HG03097 (cell line): ENCODE measurements around the gene PSRC1.
A peak's percentile ranks its signal among the peaks of the same experiment; 100 is the strongest.
"Not testable (repeated sequence)": the region's sequence is repeated elsewhere in the genome, so short reads cannot be mapped to it uniquely, and the experiment has no call there.

ENCODE experiments used
- ATAC-seq: cut with Tn5 transposase; IDR thresholded peaks from one replicate; pipeline ENCODE4 v1.9.1; 2021; ENCODE audit not compliant: unreplicated experiment, low FRiP score

The PSRC1 gene

DNA sequence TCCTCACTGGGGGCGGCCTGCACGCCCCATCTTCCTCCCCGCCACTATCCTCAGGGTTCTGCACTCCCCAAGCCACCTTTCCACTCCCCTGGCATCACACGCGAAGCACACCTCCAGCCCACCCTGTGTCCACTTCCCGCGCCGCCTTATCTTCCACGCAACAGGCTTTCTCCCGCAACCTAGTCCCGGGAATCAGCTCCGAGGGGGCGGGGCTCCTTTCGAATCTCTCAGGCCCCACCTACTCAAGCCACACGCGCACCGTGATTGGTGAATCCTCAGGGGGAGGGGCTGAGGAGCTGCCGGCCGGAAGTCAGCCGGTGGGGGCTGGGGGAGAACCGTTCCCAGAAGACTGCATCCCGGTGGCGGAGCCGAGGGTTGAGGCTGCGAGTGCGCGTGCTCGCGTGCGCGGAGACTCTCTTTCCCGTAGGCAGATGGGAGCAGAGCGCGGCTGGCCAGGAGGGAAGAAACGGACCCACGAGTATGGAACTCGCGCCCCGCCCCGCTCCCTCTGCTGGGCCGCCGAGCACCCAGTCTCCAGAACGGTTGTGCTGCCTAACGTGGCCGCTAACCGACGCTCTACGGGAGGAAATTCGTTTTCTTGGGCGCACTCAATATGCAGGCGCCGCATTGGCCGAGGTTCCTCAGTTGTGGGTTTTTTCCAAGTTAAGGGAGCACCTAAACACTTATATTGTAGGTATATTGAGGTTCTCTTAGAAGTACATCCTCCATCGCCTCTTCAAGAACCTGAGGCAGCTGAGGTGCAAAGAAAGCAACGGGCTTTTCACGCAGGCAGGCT lies at the start of gene PSRC1:
PSRC1 (minus strand) TSS at position 194 of the 796 bp plus-strand sequence.
- ATAC-seq: peak; percentile 89

DNA sequence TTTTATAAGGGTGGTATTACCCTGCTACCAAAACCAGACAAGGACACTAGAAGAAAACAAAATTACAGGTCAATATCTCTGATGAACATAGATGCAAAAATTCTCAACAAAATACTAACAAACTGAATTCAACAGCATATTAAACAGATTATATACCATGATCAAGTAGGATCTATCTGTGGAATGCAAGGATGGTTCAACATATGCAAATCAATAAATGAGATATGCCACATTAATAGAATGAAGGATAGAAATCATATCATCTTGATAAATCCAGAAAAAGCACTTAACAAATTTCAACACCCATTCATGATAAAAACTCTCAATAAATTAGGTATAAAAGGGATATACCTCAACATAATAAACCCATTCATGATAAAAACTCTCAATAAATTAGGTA lies 48.2 kb upstream of the PSRC1 start:
- ATAC-seq: no peak

DNA sequence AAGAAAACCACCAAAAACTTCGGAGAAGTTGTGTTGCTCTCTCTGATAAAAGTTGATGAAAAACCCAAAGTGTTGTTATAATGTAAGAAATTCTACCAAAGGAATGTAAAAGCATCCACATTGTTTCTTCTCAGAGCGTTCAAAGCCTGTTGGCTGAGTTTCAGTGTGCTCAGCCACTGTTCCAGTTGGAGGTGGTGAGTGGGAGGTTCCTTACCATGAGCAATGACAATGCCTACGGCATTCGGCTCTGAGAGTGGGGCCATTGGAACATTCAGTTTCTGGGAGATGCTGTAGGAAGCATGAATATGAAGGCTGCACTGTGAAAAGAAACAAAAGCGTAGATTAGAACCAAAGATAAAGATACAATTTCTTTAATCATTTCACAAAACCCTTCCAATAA lies 44.3 kb upstream of the PSRC1 start:
- no peak for ATAC-seq

DNA sequence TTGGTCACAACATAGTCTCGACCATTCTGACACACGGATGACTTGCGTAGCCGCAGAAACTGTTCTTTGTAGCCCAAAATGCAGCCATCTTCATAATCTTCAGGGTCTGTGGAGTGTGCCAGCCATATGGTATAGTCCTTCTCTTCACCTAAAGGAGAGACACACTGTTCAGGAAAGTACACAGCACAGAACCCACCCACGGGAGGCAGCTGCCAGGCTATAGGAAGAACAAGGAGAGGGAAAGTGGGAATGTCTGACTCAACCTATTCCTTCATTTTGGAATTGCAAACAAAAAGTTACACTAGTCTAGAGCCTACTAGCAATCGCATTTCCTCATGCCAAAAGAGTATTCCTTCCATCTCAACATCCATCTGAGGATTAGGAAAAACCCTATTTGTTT lies 40.0 kb upstream of the PSRC1 start:
- no peak for ATAC-seq

DNA sequence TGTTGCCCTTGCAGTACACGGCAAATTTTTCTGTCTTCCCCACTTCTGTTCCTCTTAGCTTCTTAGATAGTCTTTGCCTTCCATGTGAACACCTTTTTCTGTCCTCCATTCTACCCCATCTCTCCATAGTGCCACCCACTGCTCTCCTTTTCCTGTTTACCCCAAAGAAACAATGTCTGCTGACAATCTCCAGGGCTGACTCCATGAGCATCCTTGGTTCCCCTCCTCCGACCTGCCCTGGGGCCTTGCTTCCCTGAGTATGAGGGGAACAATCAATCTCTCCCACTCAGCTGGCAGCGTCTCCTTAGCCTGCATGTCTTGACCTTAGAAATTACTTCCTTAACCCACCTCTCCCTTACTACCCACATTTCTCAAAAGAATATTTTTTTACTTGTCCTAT lies 36.2 kb upstream of the PSRC1 start:
- ATAC-seq: no peak

- no peak for ATAC-seq
These were observed 33.6 kb upstream of the PSRC1 start for GRCh38 chr1:109316506-109316905.

DNA sequence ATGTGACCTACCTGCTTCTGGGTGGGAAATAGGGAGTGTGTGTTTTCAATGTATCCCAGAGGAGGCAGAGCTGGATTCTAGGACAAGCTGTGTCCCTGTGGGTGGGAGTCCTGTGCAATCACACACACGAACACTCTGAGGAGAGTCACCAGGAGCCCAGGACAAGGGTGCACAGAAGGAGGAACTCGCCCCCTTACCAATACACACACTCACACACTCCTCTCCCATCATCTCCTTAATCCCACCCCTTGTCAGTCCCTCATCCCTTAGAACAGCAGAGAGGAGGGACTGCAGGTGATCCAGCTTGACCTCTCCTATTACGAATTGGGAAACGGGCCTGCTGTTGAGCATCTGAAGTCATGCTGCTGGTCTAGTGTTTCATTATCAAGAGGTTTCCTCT lies 32.3 kb upstream of the PSRC1 start:
- no peak for ATAC-seq

GRCh38 chr1:109314795-109315194 lies 31.9 kb upstream of the PSRC1 start:
- ATAC-seq: no peak

GRCh38 chr1:109312978-109313775 lies 30.2 kb upstream of the PSRC1 start:
- ATAC-seq: no peak

DNA sequence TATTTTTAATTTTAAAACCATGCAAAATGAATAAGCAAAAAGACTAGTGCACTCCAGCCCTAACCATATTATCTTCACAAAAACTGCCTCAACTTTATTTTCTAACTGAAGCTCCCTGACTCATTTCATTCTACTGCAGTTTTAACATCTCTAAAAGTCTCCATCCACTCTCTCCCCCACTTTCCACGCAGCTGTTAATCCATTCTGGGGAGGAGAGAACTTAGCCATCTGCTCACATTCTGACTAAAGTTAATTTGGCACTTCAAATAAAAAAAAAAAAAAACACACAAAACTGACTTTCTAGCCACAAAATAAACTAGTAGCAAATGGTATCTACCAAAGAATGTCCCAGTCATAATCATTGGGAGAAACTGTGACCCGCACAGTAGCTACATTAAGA lies 29.3 kb upstream of the PSRC1 start:
- ATAC-seq: no peak

- ATAC-seq: no peak
These were observed 26.4 kb upstream of the PSRC1 start for GRCh38 chr1:109309347-109309746.

- no peak for ATAC-seq
These were observed 24.5 kb upstream of the PSRC1 start for GRCh38 chr1:109307274-109308021.

GRCh38 chr1:109306832-109307273 lies 23.9 kb upstream of the PSRC1 start, which contains the start of gene MYBPHL:
TSS of gene MYBPHL (minus strand) at chr1:109307011. CDS start at chr1:109306991, 20 bp downstream.
- no peak for ATAC-seq

GRCh38 chr1:109305991-109306390 lies 23.0 kb upstream of the PSRC1 start:
- not testable (repeated sequence) for ATAC-seq

DNA sequence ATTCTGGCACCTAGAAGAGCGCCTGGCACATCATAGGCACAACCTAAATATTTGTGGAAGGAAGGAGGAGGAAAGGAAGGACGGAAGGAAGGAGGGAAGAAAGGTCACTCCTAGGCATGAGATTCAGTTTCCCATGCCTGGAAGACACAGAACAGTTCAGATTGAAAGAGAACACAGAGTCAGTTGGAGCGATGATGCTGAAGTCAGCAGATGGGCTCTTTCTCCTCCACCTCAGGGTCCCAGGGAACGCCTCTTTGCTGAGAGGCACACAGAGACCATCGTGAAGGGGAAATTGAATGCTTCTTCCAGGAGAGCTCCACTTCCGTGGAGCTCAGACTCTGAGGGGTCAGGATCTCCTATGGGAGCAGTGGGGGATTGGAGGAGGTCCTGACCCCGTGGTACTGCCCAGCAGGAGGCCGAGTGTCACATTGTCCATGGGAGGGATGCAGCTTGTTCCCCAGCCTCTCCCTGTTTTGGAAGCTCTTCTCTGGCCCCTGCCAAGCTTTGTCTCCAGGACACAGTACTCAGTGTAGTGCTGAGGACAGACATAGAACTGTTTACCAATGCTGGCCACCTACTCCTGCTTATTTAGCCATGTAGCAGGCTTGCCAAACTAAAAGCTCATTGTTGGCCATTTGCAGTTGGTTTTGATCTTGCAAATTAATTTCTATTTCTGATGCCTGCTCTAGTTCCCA lies 21.4 kb upstream of the PSRC1 start:
- no peak for ATAC-seq

DNA sequence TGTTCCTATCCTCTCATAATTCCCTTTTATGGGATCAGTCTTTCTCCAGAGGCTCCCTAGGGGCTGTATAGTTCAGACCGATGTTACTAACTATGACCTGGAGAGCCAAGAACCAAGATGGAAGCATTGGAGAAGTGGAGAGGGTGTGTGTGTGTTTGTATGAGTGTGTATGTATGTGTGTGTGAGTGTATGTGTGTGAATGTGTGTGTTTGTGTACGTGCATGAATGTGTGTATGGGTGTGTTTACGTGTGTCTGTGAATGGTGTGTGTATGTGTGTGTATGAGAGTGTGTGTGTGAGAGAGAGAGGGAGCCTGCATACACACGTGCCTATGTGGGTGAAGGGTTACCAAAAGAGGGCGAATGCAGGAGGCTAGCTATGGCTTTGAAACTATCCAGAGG lies 18.9 kb upstream of the PSRC1 start:
- no peak for ATAC-seq

DNA sequence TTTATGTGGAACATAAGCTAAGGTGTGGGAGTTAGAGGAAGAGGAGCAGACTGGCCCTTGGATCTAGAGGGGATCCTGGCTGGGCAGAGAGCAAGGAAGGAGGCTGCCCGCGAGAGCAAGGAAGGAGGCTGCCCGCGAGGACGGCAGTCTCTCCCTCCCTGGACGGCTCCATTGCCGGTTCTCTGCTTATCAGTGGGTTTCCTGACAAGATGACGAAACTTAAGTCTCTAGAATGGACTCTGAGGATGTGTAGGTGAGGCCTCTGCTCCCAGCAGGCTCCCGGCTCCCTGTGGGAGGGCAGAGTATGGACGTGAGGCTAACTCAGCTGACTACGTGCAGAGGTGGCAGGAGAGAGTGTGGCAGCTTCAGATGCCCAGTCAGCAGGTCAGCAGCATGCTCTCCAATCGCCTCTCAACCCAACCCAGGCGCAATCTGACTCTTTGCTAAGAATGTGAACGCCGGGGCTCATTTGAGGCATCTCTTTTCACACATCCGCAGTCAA lies 17.8 kb upstream of the PSRC1 start:
- no peak for ATAC-seq

DNA sequence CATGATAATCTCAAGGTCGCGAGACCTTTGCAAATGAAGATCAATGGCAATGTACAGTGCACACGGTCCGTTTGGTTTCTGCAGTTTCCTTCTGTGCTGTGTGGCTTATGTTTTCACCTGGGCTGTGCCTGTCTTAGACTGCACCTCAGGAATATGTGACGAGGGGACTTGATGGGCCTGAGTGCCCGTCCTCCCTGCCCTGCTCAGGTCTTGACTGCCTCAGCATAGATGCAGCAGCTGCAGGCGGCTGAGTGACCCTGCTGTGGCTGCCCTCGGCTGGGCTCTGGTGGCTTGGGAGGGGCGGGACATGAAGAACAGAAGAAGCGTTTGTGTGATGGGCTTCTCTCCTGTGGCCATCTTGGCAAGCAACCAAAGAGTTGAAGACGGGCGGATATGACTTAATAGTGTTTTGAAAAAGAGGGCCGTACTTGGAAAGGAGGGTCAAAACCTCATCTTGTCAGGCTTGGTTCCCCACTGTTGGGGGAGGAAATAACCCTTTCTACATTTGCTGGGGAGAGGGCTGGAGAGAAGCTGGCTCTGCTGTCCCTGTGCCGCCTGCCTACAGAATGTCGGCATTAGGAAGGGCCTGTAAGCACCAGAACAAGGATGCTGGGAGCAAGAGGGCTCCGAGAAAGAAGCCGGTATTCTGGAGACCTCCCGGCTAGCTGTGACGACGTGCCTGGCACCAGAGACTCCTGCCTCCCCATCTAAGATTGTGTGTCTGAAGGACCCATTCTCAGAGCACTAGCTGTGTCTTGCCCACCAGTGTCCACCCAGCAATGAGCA lies 16.8 kb upstream of the PSRC1 start:
- no peak for ATAC-seq
